HG03045 (cell line): ENCODE results near the gene PAXX.
"Not testable (repeated sequence)": the region's sequence is repeated elsewhere in the genome, so short reads cannot be mapped to it uniquely, and the experiment has no call there.

ENCODE experiments used
- ATAC-seq: cut with Tn5 transposase; IDR thresholded peaks from one replicate; pipeline ENCODE4 v1.9.1; 2021; ENCODE audit warnings: mild to moderate bottlenecking, moderate library complexity; ENCODE audit not compliant: unreplicated experiment

Gene PAXX

GRCh38 chr9:137029058-137029936 lies 37.1 kb downstream of the PAXX start:
- no peak for ATAC-seq

- ATAC-seq = no peak
Observed at GRCh38 chr9:137030006-137030405, 37.8 kb downstream of the PAXX start.

- ATAC-seq = no peak
Observed at GRCh38 chr9:137030538-137031527, 38.6 kb downstream of the PAXX start.

DNA sequence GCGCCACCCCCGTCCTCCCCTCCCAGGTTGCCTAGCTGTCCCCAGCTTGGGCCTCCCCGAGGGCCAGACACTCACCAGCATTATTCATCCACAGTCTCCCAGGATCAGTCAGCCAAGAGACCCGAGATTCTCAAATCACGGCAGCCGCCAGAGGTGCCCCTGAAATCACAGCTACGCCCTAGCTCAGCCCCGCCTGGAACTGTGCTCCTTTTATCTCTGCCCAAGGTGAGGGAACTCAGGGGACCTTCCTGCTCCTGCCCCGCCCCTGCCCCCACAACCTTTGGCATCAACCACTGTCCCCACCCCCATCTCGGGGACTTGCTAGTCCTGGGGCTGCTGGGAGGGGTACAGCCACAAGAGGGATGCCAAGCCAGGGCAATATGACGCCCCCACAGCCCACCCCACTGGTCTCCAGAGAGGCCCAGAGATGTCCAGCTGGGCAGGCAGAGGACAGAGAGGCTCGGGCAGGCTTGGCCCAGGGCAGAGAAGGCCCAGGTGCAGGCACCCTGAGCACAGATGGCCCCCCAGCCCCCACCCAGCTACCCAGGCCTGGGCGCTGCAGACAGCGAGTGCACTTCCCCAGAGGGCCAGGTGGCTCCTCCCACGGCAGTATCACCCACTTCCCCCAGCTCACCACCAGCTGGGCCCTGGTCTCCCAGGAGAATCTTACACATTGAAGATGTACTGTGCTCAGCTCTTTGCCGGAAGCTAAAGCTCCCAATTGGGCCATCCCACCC lies 39.9 kb downstream of the PAXX start, which contains the start of gene FUT7:
FUT7 (minus strand) TSS at position 185 of the 737 bp plus-strand sequence; CDS start at position 88, 97 bp downstream.
- ATAC-seq = no peak

DNA sequence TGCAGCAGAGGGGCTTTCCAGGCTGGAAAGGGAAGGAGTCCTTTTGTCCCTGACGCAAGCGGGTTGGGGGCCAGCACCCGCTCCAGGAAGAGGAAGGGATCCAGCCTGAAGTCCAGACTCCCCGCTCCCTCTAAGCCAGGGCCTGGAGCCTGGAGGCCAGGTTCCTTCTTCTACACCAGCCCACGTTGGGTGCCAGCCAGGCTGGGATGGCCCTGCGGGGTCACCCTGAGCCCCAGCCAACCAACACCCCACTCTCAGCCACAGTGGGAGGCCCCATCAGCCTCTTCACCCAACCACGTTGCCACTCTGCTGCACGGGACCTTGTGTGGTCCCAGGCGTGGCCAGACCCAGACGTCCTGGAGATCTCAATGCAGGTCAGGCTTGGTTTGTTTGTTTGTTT lies 40.6 kb downstream of the PAXX start:
- no peak for ATAC-seq

DNA sequence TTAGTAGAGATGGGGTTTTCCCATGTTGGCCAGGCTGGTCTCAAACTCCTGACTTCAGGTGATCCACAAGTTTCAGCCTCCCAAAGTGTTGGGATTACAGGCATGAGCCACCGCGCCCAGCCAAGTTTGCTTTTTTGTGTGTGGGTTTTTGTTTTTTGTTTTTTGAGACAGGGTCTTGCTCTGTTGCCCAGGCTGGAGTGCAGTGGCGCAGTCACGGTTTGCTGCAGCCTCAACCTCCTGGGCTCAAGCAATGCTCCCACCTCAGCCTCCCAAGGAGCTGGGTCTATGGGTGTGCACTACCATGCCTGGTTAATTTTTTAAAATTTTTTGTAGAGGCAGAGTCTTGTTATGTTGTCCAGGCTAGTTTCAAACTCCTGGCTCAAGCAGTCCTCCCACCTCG lies 41.3 kb downstream of the PAXX start:
- ATAC-seq = not testable (repeated sequence)

DNA sequence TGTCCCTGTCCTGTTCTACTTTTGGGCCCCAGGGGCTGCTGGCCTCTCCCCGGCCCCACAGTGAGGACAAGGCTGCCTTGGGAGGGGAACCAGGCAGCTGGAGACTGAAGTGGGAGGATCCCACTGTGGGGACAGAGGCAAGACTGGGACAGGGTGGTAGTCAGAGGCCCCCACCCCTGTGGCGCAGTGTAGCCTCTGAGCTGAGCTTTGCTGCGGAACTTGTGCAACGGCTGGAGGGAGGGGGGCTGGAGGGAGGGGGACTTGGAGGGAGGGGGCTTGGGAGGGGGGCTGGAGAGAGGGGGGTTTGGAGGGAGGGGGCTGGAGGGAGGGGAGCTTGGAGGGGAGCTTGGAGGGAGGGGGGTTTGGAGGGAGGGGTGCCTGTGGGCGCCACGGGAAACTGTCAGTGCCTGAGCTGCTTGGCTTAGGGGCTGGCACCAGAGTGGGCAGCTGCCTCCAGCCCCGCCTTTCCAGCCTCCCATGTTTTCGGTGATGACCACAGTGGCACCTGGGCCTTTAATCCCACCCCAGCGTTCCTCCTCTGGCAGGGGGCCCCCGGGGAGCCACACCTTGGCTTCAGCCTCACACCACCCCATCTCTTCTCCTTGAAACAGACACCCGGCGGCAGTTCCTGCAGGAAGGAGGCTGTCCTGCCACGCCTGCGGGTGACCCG lies 42.0 kb downstream of the PAXX start:
- no peak for ATAC-seq

GRCh38 chr9:137034709-137035506 lies 42.7 kb downstream of the PAXX start:
- peak; percentile 46 for ATAC-seq

- ATAC-seq = no peak
Observed at GRCh38 chr9:137035507-137035834, 43.2 kb downstream of the PAXX start.

DNA sequence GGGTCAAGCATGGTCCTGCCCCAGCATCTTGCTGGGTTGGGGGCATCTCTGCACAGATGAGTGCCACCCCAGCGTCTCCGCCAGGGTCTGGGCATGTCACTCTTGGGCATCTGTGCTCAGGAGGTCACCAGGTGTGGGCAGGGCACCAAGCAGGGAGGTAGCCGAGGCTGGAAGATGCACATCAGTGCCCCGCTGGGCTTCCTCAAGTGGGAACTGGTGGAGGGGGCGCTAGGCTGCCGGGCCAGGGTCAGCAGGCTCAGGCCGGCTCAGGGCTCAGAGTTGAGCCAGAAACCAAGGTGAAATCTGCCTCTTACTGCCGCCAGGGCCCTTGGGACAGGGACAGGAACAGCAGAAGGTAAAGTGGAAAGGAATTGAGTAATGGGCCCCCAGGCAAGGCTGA lies 43.7 kb downstream of the PAXX start:
- ATAC-seq = no peak

GRCh38 chr9:137037035-137037434 lies 44.8 kb downstream of the PAXX start:
- ATAC-seq = no peak

GRCh38 chr9:137037483-137037882 lies 45.3 kb downstream of the PAXX start:
- ATAC-seq = no peak

GRCh38 chr9:137038916-137039315 lies 46.7 kb downstream of the PAXX start:
- no peak for ATAC-seq

DNA sequence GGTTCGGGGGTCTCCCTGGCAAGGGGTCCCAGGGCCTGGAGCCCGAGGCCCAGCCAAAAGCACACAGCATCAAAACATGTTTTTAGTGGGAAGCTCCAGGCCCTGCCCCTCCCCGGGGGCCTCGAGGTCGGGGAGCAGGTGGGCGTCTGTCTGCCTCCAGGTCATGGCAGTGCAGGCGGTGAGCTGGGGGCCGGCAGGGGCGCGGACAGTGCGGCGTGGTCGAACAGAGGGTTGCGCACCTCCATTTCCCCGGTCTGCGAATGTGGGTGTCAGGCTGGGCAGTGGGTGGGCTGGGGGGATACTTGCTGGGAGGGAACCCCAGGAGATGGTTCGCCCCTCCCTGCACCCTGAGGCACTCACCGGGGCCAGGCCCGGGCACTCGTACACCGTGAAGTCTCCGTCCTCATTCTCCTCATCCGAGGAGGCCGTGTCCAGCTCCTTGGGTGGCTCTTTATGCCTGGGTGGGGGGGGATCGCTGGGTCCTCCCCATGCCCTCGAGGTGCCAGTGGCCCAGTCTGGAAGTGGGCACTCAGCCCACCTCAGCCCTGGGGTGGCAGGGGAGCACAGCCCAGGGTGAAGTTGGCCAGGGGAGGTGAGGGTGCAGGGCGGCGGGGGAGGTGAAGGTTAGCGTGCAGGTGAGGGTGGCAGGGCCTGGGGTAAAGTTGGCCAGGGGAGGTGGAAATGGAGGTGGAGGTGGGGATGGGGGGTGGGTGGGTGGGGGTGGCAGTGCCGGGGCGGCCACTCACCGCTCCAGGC lies 47.6 kb downstream of the PAXX start:
- ATAC-seq = no peak

GRCh38 chr9:137040568-137040967 lies 48.3 kb downstream of the PAXX start:
- no peak for ATAC-seq

DNA sequence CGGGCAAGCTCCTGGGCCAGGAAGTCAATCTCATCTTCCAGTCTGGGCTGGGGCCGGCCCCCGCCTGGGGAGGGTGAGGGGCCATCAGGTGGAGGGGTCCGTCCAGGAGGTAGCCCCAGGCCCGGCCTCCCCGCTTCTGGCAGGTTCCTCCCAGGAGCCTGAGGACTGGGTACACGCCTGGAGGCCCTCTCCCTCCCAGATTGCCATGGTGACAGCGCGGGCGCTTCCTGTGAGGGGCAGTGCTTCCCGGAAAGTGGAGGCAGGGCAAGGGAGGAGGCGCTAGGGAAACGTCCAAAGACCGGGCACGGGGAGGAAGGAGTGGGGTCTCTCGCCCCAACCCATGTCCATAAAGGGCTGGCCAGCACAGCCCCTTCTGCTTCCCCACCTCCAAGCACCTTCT lies 48.9 kb downstream of the PAXX start:
- no peak for ATAC-seq

DNA sequence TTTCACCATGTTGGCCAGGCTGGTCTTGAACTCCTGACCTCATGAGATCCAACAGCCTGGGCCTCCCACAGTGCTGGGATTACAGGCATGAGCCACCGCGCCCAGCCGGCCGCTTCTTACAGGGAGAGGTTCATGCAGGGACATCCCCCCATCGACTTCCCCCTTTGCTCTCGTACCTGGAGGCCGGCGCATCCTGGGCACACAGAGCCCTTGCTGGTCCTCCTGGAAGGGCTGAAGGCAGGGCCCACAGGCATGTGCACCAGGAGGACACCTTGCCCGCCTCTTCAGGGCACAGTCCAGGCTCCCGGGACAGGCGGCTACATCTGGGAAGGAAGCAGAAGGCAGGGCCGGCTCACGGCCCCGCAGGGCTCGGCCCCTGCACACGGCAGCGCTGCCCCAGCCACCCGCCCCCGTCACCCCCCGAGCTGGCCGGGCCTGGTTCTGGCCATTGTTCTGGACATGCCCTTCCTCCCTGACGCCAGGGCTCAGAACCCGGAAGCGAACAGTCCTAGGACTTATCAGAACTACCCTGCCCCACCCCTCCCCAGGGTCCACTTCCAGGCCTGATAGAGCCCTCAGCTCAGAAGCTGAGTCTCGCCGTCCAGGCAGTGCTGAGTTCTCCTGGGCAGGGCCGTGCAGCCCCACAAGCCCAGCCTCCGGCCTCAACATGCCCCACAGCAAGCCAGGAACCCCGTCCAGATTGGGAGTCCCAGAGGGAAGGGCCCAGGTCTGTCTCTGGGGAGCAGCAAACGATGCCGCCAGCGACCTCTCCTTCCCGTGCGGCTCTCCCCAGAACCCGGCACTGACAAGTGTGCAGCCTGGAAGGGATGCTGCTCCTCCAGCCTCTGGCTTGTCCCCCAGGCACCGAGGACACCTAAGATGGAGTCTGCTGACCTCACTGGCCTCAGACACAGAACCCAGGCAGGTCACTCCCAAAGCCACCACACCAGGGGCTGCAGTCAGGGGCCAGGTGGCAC lies 50.8 kb downstream of the PAXX start:
- ATAC-seq = no peak
